Stimulated activated CD8-positive, alpha-beta memory T cell treated with anti-CD3 and anti-CD28 coated beads, Interleukin-12 subunit alpha, Interleukin-12 subunit beta, amount 100 ng/mL, for 24 hours (primary cell): Measurements from ENCODE around the gene ELK4.

Experiments used
- DNase-seq: peaks from one replicate; pipeline ENCODE4 v3.0.0-alpha.2; 2020; ENCODE audit errors: extremely low read depth

Gene ELK4

GRCh38 chr1:205581321-205581980 lies 50.4 kb downstream of the ELK4 start:
- no peak for DNase-seq

- DNase-seq = no peak
Measured at GRCh38 chr1:205580923-205581180, 51.0 kb downstream of the ELK4 start.

GRCh38 chr1:205580140-205580922 lies 51.5 kb downstream of the ELK4 start:
- no peak for DNase-seq

- no peak for DNase-seq
Measured at GRCh38 chr1:205579711-205580110, 52.1 kb downstream of the ELK4 start.

- no peak for DNase-seq
Measured at GRCh38 chr1:205578780-205579571, 52.8 kb downstream of the ELK4 start.

GRCh38 chr1:205577874-205578658 lies 53.7 kb downstream of the ELK4 start:
- DNase-seq = no peak

GRCh38 chr1:205576805-205577761 lies 54.7 kb downstream of the ELK4 start:
- DNase-seq = no peak

- DNase-seq = no peak
Measured at GRCh38 chr1:205576011-205576410, 55.8 kb downstream of the ELK4 start.

GRCh38 chr1:205575294-205575885 lies 56.4 kb downstream of the ELK4 start:
- no peak for DNase-seq

GRCh38 chr1:205572421-205572820 lies 59.4 kb downstream of the ELK4 start:
- no peak for DNase-seq

- DNase-seq = no peak
Measured at GRCh38 chr1:205571747-205572146, 60.1 kb downstream of the ELK4 start.

GRCh38 chr1:205570796-205571537 lies 60.8 kb downstream of the ELK4 start:
- DNase-seq = no peak

GRCh38 chr1:205570173-205570501 lies 61.7 kb downstream of the ELK4 start:
- no peak for DNase-seq

GRCh38 chr1:205569411-205570172 lies 62.2 kb downstream of the ELK4 start:
- DNase-seq = no peak

GRCh38 chr1:205568469-205569361 lies 63.1 kb downstream of the ELK4 start:
- no peak for DNase-seq

- DNase-seq = no peak
Measured at GRCh38 chr1:205568135-205568468, 63.7 kb downstream of the ELK4 start.

- no peak for DNase-seq
Measured at GRCh38 chr1:205567716-205568115, 64.1 kb downstream of the ELK4 start.

GRCh38 chr1:205565799-205566198 lies 66.0 kb downstream of the ELK4 start:
- no peak for DNase-seq
